Measurements from ENCODE around the gene P3H1.

- TF ChIP-seq, protein P1, sequence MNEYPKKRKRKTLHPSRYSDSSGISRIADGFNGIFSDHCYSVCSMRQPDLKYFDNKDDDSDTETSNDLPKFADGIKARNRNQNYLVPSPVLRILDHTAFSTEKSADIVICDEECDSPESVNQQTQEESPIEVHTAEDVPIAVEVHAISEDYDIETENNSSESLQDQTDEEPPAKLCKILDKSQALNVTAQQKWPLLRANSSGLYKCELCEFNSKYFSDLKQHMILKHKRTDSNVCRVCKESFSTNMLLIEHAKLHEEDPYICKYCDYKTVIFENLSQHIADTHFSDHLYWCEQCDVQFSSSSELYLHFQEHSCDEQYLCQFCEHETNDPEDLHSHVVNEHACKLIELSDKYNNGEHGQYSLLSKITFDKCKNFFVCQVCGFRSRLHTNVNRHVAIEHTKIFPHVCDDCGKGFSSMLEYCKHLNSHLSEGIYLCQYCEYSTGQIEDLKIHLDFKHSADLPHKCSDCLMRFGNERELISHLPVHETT (tag by site-specific recombination; IDR thresholded peaks at IDR 0.05): no peak
- TF ChIP-seq KLF7 (tag by site-specific recombination; IDR thresholded peaks at IDR 0.05; ENCODE audit: borderline replicate concordance): no peak
- TF ChIP-seq, protein P2, sequence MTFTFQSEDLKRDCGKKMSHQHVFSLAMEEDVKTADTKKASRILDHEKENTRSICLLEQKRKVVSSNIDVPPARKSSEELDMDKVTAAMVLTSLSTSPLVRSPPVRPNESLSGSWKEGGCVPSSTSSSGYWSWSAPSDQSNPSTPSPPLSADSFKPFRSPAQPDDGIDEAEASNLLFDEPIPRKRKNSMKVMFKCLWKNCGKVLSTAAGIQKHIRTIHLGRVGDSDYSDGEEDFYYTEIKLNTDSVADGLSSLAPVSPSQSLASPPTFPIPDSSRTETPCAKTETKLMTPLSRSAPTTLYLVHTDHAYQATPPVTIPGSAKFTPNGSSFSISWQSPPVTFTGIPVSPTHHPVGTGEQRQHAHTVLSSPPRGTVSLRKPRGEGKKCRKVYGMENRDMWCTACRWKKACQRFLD (tag by site-specific recombination; IDR thresholded peaks at IDR 0.05): no peak
Measured at GRCh38 chr1:42758641-42759040, 8.2 kb downstream of the P3H1 start.
